Measurements from ENCODE around the gene GTF3C5.

GTF3C5 gene

GRCh38 chr9:132991351-132992300 is 39.2 kb upstream of the GTF3C5 start:
- TF ChIP-seq EZH2phosphoT487 (IDR thresholded peaks at IDR 0.05; ENCODE audit: borderline replicate concordance, low read length) (no peak), CTCF (IDR thresholded peaks at IDR 0.05; ENCODE audit: low read depth, low read length, poor library complexity, severe bottlenecking) (no peak)
- H3K36me3 ChIP-seq (ENCODE audit: control insufficient read depth, low read length), result peaks cover 9% of the 10 kb centered on the region
- no peaks in the 10 kb centered on the region for H3K79me2 ChIP-seq (ENCODE audit: control insufficient read depth, low read length)
- no peaks in the 10 kb centered on the region for H3K9me3 ChIP-seq (ENCODE audit: control insufficient read depth, insufficient read depth, low read length)
- H4K20me1 ChIP-seq (ENCODE audit: control insufficient read depth, insufficient read depth, low read depth, low read length), result no peaks in the 10 kb centered on the region
- H3K4me3 ChIP-seq (ENCODE audit: low read length), result peak overlapping the region; percentile 25; the same call in 1 of the 2 replicates
- peaks cover 3% of the 10 kb centered on the region; the same call in 1 of the 2 replicates for H3K27me3 ChIP-seq (ENCODE audit: control insufficient read depth, low read length)
- no peaks in the 10 kb centered on the region for H3K9me2 ChIP-seq (replicated peaks; ENCODE audit: control insufficient read depth, low read length)
- H3F3A ChIP-seq (ENCODE audit: control insufficient read depth, insufficient read depth), result no peaks in the 10 kb centered on the region
- H3K4me2 ChIP-seq (ENCODE audit: low read length), result peak overlapping the region; percentile 47
- H3K27ac ChIP-seq (ENCODE audit: low read depth, low read length), result peak overlapping the region; percentile 44
- peaks cover 40% of the 10 kb centered on the region for H3K4me1 ChIP-seq (ENCODE audit: control insufficient read depth, low read length)

DNA sequence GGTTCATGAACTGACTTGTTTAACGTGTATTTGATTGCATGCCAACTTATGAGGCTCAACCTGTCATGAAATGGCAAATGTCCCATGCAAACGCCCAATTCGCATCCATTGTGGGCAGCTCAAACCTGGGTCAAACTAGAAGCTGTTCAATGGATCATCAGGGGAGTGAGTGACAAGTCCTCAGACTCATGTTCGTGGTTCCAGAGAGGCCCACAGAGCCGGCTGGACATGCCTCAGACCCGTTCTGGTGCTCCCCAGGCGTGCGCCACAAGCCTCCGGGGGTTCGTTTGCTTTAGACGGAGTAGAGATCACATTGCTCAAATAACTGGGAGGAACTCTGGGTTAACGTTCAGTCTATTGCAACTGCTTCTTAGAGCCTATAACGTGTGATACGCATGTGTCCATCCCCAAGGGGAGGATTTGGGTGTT is 37.3 kb upstream of the GTF3C5 start:
- Histone ChIP-seq H3K27ac (ENCODE audit: low read depth, low read length) (no peak overlapping the region), H3K4me3 (ENCODE audit: low read length) (no peak overlapping the region), H3K79me2 (ENCODE audit: control insufficient read depth, low read length) (no peaks in the 10 kb centered on the region), H3K36me3 (ENCODE audit: control insufficient read depth, low read length) (peaks cover 9% of the 10 kb centered on the region), H3K4me1 (ENCODE audit: control insufficient read depth, low read length) (peaks cover 40% of the 10 kb centered on the region), H3K27me3 (ENCODE audit: control insufficient read depth, low read length) (peaks cover 5% of the 10 kb centered on the region; the same call in 1 of the 2 replicates), H3K4me2 (ENCODE audit: low read length) (no peak overlapping the region), H4K20me1 (ENCODE audit: control insufficient read depth, insufficient read depth, low read depth, low read length) (no peaks in the 10 kb centered on the region), H3F3A (ENCODE audit: control insufficient read depth, insufficient read depth) (no peaks in the 10 kb centered on the region), H3K9me2 (replicated peaks; ENCODE audit: control insufficient read depth, low read length) (no peaks in the 10 kb centered on the region), H3K9me3 (ENCODE audit: control insufficient read depth, insufficient read depth, low read length) (no peaks in the 10 kb centered on the region)
- TF ChIP-seq EZH2phosphoT487 (IDR thresholded peaks at IDR 0.05; ENCODE audit: borderline replicate concordance, low read length), result no peak
- no peak for TF ChIP-seq CTCF (IDR thresholded peaks at IDR 0.05; ENCODE audit: low read depth, low read length, poor library complexity, severe bottlenecking)

DNA sequence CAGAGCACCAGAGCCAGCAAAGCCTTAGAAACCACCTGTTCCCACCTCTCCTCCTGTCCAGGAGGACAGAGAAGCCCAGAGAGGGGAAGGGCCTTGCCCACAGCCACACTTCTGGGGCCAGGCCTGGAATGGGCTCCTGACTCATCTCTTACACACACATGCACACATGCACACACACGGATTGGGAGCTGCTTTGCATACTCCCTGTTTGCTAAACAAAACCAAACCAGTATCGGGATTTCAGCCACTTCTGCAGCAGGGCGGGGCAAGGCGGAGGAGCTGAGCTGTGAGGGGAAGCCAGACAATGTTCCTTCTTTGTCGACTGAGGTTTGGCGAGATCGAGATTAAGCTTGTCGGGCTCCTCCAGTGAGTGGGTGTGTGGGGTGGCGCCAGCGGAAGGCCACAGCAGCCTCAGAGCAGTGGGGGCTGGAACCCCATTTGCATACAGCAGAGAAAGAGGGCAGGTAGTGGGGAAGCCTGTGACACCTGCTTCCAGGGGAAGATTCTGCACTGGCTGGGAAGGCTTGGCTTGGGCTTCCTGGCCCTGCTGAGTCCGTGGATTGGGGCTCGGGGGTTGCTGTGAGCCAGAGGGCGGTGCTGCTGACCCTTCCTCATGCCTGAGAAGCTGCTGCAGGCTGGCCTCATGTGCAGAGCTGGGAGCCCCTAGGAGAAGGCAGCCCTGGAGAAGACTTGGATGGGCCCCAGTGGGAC is 36.2 kb upstream of the GTF3C5 start:
- no peaks in the 10 kb centered on the region for H4K20me1 ChIP-seq (ENCODE audit: control insufficient read depth, insufficient read depth, low read depth, low read length)
- no peak for TF ChIP-seq EZH2phosphoT487 (IDR thresholded peaks at IDR 0.05; ENCODE audit: borderline replicate concordance, low read length)
- TF ChIP-seq CTCF (IDR thresholded peaks at IDR 0.05; ENCODE audit: low read depth, low read length, poor library complexity, severe bottlenecking), result no peak
- peaks cover 14% of the 10 kb centered on the region for H3K27me3 ChIP-seq (ENCODE audit: control insufficient read depth, low read length)
- H3K79me2 ChIP-seq (ENCODE audit: control insufficient read depth, low read length), result no peaks in the 10 kb centered on the region
- H3K27ac ChIP-seq (ENCODE audit: low read depth, low read length), result no peak overlapping the region
- H3K4me2 ChIP-seq (ENCODE audit: low read length), result peak overlapping the region; percentile 61
- H3K9me2 ChIP-seq (replicated peaks; ENCODE audit: control insufficient read depth, low read length), result no peaks in the 10 kb centered on the region
- peaks cover 9% of the 10 kb centered on the region for H3K36me3 ChIP-seq (ENCODE audit: control insufficient read depth, low read length)
- peaks cover 40% of the 10 kb centered on the region for H3K4me1 ChIP-seq (ENCODE audit: control insufficient read depth, low read length)
- no peaks in the 10 kb centered on the region for H3F3A ChIP-seq (ENCODE audit: control insufficient read depth, insufficient read depth)
- H3K9me3 ChIP-seq (ENCODE audit: control insufficient read depth, insufficient read depth, low read length), result no peaks in the 10 kb centered on the region
- H3K4me3 ChIP-seq (ENCODE audit: low read length), result peak overlapping the region; percentile 36

Data from DOHH2 (cell line).